ENCODE data around the gene FHIT.
"Not testable (repeated sequence)": the region's sequence is repeated elsewhere in the genome, so short reads cannot be mapped to it uniquely, and the experiment has no call there.

The FHIT gene

DNA sequence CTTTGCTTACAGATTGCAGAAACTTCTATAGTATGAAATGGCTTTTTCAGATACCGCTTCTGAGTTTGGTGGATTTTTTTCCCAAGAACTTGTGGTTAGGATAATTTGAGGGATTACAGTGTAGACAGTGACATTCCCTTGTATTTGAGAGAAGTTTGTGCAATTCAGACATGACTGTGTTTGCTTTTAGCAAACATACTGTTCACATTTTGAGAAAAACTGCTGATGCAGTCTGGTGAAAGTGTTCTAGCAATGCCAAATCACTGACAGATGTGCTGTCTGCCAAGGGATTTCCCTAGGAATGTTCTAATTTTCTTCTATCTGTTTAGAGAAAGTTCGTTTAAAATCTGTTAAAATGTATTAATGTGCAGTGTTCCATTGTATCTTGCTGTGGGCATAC, 652.6 kb downstream of the FHIT start:
- DNase-seq: no peak

DNA sequence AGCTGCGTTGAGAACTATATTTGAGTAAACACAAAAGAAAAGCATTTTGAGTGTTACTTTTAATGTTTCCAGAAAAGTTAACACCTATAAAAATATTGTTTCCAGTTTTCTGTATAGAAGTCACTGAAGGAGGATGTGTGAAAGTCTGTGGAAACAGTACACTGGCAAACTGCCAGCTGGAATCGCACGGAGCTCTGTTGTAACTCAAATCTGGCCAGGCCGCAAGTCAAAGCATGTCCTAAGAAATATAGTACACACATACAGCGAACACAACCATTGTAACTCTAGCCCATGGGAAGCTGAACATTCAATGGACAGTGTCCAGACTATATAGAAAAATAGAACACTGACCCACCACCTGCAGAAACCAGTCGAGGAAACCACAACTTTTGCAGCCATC, 657.2 kb downstream of the FHIT start:
- no peak for DNase-seq

DNA sequence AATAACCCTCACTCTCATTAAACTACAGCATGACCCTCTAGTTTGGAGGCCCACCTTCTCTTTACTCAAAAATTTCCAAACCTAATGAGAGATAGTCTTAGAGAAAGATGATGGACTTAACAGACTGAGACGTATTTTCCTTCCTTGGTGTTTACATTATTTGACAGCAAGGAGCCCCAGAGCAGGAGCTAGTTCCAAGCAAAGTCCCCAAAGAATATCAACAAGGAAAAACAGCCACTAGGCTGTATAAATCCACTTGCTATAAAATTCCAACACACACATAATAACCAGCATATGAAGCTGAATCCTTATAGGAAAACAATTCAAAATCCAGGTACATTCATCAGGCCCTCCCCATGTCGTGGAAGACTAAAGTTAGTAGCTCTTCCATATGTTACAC, 660.0 kb downstream of the FHIT start:
- DNase-seq: no peak

DNA sequence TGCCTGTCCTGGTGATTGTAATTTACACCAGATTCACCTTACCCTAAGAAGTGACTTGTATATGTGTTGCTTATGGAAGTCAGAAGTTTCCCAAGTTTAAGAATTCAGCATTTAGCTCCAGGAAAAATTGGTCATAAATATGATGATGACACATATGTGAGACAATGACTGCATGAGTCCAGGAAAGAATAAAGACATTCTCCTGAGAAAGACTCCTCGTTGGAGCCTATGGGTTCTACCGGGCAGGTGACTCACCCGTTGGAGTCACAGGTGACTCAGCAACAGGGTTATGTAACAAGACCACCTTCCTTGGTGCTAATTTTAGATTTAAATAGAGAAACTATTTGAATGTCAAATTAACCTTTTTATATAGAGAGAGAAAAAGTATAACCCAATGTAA, 662.4 kb downstream of the FHIT start:
- DNase-seq: peak in 1 of 2 experiments; percentile 21

DNA sequence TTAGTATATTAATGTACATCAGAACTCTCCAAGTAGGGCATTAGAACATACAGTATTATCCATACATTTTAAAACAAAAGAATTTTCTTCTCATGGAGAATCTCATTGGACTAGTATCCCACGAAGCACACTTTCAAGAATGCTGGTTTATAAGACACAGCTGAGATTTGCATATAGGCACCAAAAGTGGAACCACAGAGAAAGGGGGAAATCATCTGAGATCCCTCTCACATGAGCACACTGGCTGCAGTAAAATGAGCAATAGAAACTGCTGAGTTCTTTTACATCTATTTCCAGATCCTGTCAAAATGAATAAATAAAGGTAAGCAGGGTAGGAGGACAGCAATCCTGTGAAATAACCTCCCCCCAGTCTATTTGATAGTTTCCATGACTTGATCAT, 665.3 kb downstream of the FHIT start:
- no peak for DNase-seq

DNA sequence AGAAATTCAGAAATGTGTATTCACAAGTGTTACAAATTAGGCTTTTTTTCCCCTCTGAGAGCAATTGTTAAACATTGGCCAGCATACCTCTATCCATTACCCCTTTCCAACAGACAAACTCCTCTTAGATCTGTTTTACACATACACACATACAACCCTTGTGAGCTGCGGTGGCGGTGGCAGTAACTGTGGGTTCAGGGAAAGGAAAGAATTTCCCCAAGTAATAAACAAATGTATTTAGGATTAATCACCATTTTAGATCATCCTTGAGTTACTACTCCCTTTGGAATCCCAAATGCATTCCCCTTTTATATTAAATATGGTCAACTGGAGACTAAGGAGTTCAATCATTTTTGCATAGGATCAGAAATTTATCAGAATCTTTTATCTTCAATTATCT, 667.0 kb downstream of the FHIT start:
- DNase-seq: no peak

DNA sequence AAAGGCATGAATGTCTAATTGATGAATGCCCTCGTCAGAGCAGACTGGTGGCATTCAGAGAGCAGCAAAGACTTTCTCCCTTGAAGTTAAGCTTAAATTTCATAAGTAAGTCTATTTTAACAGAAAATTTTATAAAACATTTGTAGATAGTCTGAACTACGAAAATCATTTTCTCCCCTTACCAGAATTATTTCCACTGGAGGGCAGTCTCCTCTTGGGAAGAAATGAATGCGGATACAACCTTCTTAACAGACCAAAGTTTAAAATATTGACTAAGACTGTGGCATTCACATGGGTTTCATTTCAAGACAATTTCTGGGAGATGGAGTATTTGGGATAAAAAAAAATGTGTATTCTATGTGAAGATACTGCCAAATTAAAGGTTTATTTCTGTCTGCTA, 669.0 kb downstream of the FHIT start:
- DNase-seq: no peak

DNA sequence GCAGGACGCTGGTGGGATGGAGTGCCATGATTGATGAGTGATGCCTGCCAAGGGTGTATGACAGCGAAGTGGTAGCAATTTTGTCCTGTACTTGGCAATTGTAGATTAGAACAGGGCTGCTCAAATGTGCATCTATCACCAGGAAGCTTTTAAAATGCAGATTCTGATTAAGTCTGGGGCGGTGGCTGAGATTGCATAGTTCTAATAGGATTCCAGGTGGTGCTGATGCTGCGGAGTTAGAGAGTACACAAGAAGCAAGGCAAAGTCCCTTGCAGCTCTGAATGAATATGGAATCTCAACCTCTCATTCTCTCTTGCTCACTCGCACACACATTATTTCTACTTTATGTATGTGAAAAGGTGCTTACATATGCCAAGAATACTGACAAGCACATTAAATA, 670.4 kb downstream of the FHIT start:
- no peak for DNase-seq

DNA sequence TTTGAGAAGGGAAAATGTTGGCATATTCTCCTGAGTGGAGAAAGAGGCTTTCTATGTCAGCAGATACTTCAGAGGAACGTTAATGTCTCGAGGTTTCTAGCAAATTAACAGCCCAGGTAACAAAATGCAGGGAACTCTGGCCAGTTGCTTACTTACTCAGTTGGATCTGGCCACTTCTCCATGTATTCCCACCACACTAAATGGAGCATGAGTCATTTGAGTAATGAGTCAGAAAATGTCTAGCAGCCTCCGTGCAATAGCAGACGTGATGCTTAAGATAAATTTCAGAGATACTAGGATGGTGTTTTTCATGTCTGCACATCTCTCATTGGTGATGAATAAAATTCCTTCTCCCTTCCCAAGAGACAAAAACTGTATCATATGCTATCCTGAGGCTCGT, 671.5 kb downstream of the FHIT start:
- no peak for DNase-seq

DNA sequence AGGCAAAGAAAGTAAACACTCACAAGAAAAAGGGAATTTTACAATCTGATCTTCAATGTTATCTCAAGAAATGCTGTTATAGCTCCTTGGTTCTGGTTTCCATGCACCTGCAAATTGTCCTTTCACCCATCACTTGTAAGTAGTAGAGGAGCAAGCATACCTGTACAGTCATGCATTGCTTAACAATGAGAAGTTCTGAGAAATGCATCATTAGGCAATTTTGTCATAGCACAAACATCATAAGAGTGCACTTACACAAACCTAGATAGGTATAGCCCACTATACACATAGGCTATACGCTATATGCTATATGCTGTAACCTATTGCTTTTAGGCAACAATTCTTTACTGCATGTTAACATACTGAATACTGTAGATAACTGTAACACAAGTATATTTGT, 672.3 kb downstream of the FHIT start:
- DNase-seq: no peak

DNA sequence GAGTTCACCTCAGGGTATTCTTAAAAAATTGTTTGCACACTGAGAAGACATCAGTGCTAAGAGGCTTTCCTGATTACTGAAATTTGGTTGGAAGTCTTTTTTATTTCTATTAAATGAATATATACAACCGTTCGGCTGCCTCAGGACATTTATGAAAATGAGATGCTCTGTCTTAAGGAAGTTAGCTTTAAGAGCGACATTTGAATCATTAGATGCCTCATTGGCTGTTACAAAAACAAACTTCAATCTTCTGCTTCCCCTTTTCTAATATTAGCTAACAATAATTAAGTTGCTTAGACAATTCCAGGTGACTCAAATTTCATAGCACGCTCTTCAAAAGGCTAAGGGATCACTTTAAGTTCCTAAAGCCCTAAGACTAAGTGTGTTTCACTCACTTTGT, 673.7 kb downstream of the FHIT start:
- DNase-seq: no peak

DNA sequence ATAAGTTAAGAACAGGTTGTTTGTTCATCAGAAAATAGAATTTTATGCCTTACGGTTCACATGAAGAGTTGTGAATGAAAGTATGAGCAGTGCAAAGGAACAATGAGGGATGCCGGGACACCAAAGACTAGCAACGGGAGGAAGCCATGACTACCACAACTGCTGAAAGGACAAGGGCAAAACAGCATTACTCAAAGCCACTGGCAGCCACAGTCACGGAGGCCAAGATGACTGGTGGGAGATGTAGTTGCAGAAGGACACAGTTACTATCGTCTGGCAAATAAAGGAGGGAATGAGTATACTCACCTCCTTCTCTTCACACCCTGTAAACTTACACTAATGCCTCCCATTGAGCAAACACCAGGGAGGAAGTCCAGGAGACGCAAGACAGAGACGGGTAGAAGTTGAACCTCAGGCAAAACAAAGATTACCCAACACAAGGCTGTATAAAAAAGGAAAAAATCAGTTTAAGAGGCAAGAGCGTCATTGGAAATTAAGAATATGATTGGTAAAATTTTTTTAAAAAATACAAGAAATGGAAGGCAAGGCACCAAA, 675.5 kb downstream of the FHIT start:
- DNase-seq: no peak

DNA sequence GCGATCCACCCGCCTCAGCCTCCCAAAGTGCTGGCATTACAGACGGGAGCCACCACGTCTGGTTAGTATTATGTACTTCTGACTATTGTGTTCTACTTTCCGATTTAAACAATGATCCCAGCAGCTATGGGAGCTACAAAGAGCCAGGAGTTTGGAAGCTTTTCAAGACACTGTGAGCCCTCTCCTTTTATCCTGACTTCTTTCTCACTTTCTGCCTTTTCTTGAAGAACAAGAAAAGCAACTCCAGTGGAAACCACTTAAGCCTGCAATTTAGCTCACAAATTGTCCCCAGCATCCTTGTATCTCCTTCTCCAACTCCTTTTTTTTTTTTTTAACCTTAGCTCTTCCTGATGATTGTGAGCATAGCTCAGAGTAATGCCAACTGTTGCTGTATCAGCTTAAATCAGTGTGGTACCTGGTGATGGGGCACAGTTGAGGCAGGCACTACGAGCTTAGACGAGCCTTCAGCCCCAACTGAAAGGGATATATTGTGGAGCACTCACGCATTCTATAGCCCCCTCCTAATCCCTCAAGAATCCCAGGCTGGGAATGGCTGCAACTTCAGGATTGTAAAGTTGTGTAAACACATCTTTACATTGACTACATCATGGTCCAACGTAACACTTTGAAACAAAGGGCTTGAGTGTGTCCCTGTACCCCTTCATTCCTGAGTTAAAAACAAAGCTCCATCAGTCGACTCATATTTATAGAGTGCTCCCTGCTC, 677.0 kb downstream of the FHIT start:
- no peak for DNase-seq

DNA sequence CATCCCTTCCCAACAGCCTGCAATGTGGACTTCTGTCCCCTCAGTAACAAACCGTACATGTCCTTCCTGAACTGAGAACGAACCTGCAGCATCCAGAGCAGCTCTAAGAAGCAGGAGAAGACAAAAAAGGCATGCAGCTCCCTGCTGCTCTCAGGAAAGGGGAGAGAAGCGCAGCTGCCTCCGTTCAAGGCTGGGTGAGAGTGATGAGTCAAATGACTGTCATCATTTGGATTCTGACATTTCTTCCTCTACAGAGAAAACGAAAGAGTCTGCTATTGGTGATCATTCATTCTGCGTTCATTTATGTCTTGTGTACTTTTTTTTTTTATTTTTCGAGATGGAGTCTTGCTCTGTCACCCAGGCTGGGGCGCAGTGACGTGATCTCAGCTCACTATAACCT, 677.8 kb downstream of the FHIT start:
- no peak for DNase-seq

DNA sequence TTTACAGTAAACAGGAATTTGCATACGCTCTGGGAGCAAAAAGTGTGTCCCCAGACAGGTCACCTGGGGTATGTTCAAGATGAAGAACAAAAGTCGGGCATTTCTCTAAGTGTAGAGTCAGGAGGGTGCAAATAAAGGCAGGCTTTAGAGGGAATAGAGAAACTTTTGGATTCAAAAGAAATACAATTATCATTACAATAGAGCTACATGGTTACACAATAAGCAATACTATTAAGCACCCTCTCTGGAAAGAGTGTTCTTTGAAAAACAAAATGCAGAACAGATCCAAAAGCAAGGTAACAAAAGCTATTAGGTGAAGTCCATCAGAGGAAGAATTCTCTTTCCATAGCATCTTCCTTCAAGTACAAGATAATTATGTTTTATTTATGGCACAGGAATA, 679.7 kb downstream of the FHIT start:
- DNase-seq: no peak

DNA sequence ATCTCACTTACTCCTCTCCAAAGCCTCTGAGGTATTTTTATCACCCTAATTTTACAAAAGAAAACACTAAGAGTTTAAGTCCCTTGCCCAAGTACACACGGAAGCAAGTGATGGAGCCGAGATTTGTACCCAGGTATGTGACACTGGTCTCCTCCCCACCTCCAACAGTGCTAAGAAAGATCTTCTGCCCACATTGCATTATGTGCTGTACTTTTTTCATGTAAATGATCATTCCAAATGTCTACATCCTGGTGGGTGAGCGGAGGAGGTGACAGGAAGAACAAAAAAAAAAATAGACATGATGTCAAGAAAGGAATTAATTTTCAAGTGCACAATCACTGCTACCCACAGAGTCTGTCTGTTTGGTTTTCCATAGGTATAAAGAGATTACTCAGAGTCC, 694.1 kb downstream of the FHIT start:
- no peak for DNase-seq

DNA sequence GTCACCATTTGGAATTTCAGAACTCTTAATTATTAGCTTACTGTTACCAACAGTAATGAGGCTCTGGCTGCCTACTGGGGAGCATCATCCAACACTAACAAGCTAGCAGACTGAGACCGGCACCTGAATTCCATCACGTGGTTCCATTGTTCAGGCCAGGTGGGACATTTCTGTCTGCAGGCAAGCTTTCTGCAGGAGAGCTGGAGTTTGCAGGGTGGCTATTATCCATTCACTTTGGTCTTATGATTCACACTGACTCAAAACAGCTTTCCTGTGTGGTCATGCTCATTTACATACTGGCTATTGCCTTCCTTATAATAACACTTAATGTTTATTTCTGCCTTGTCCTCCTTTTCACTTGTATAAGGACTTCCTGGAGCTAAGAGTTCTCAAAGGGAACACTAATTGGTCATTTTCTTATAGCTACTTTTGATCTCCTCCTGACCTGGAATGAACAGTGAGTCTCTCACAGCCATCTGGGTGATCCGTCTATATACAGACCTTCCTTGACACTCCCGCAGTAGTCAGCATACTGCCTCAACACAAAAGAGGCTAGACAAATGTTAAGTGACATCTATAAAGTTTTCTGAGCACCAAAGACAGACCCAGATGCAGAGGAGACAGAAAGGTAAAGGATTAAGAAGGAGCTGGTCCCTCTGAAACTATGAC, 695.4 kb downstream of the FHIT start:
- DNase-seq: no peak

DNA sequence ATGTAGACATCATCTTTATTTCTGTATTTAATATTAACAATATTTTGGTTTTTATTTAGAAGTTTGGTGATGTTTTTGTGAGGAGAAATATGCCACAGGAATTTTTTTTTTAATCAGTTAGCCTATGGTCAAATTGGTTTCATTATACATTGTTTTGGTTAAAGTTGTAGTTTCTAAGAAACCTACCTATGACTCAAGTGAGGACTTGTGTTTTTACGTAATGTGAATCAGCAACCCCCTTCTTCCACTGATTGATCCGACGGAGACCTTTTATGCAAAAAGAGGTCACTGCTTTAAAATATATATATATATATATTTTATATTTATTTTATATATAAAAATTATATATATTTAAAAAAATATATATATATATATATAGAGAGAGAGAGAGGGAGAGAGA, 698.1 kb downstream of the FHIT start:
- DNase-seq: no peak

DNA sequence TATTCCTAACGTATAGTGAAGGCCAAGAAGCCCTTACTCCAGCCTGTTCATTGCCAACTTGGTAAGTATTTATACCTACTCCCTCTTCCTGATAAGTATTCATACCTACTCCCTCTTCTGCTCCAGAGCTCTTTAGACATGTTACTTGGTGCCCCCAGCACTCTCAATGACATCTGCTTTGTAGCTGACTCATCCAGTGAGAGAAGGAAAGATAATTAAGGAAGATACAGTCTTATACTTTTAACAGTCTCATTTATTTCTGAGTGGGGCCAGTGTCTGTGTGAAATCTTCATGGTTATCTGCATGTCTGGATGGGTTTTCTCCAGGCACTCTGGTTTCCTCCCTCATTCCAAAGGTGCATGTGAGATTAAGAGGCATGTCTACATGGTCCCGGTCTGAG, 698.7 kb downstream of the FHIT start:
- no peak for DNase-seq

DNA sequence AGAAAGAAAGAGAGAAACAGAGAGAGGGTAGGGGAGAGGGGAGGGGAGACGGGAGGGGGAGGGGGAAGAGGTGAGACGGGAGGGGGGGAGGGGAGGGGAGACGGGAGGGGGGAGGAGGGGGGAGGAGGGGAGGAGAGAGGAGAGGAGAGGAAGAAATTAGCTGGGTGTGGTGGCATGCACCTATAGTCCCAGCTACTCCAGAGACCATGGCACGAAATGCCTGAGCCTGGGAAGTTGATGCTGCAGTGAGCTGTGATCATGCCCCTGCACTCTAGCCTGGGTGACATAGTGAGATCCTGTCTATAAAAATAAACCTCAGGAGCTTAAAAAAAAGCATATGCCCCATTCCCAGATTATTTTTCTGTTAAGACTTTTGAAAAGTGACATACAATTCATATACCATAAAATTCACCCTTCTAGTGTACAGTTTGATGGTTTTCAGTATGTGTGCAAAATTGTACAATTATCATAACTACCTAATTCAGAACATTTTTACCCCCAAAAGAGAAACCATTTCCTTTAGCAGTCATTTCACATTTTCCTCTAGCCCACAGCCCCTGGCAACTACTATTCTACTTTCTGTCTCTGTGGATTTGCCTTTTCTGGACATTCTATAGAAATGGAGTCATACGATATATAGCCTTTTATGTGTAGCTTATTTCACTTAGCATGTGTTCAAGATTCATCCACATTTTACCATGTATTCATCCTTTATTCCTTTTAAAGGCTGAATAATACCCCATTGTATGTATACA, 699.6 kb downstream of the FHIT start:
- no peak for DNase-seq

DNA sequence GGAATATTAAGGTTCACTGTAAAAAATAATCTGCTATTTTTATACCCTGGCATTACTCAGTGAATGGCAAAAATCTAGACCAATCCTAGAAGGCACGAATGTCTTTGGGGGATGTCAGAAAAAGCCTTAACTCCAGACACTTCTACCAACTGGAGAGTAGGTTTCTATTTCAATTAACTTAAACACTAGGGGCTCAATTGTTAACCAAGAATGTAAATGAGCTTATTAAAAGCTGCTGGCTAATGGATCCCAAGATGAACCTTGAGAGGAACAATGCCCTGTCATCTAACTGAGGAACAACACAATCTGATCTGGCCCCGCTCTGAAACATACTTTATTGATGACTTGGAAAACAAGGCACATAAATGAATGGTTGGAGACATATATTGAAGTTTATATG, 701.4 kb downstream of the FHIT start:
- no peak for DNase-seq

DNA sequence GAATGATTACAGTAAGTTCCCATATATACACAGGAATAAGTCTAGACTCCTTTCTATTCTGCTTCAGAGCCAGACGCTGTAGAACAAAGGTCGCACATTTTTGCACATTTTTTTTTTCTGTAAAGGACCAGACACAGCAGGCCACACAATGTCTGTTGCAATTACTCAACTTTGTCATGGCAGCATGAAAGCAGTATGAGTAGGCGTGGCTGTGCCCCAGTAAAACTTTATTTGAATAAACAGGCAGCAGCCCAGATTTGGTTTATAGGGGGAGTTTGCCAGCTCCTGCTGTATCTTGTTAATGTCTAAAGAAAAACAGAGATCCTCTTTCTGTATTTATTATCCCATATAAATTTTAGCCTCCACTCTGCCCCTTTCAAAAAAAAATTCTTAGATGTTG, 708.3 kb downstream of the FHIT start:
- no peak for DNase-seq

DNA sequence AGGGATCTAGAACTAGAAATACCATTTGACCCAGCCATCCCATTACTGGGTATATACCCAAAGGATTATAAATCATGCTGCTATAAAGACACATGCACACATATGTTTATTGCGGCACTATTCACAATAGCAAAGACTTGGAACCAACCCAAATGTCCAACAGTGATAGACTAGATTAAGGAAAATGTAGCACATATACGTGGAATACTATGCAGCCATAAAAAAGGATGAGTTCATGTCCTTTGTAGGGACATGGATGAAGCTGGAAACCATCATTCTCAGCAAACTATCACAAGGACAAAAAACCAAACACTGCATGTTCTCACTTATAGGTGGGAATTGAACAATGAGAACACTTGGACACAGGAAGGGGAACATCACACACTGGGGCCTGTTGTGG, 711.9 kb downstream of the FHIT start:
- DNase-seq: not testable (repeated sequence)

DNA sequence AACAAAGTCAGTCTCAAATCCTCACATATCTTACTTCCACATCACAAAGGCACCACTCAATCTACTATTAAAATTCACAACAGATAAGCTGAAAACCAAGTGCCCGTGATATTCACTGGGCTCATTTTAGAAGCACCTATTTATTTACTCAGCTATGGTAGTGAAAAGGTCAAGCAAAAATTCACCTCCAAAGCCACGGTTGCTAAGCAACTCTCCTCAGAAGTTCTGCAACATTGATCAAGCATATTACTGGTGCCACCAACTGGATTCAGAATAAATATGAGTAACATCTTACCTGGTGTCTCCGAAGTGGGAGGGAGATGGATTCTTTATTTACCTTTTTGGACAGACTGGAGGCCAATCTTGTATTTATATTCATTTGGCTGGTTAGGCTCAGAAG, 714.8 kb downstream of the FHIT start:
- DNase-seq: no peak
